ENCODE data around the gene MUC13. TPM values are rescaled to one million over a fixed set of nuclear protein-coding genes. Genes with fewer than 3 reads are reported as not detected.
"Not testable (repeated sequence)": the region's sequence is repeated elsewhere in the genome, so short reads cannot be mapped to it uniquely, and the experiment has no call there.

Gene MUC13
- total and polyA plus RNA-seq, 3 experiments from 2014 or later = not detected

- Histone ChIP-seq H3K36me3 (ENCODE audit: insufficient read depth, low read length) (no peaks in the 10 kb centered on the region), H3K4me3 (ENCODE audit: low read length) (no peak overlapping the region), H3K9me3 (ENCODE audit: low read length) (no peaks in the 10 kb centered on the region), H3K4me1 (ENCODE audit: insufficient read depth, low read length) (no peaks in the 10 kb centered on the region), H3K27ac (ENCODE audit: low read depth, low read length) (no peak overlapping the region), H3K27me3 (ENCODE audit: insufficient read depth, low read length, poor library complexity, severe bottlenecking) (no peaks in the 10 kb centered on the region)
- DNase-seq = no peak
- H3K9me3 Mint-ChIP-seq = no peaks in the 10 kb centered on the region
- peaks cover 0 to 2% (median 0%) of the 10 kb centered on the region in 3 donors for H3K36me3 Mint-ChIP-seq
- ChIA-PET CTCF (no interaction called here), POLR2A (no interaction called here)
- H3K27ac Mint-ChIP-seq = no peak overlapping the region
- H3K27me3 Mint-ChIP-seq = no peaks in the 10 kb centered on the region
- H3K4me3 Mint-ChIP-seq = no peak overlapping the region
- peaks cover 0 to 5% (median 2%) of the 10 kb centered on the region in 3 donors for H3K4me1 Mint-ChIP-seq
Observed at GRCh38 chr3:124962403-124962940, 27.9 kb upstream of the MUC13 start.

- H3K36me3 ChIP-seq (ENCODE audit: insufficient read depth, low read length) = no peaks in the 10 kb centered on the region
- Mint-ChIP-seq H3K36me3 (peaks cover 0 to 7% (median 0%) of the 10 kb centered on the region in 3 donors), H3K4me3 (no peak overlapping the region), H3K27ac (no peak overlapping the region), H3K4me1 (peaks cover 0 to 5% (median 0%) of the 10 kb centered on the region in 3 donors), H3K9me3 (no peaks in the 10 kb centered on the region), H3K27me3 (peaks cover 0 to 4% of the 10 kb centered on the region in 2 donors)
- CTCF ChIA-PET = no interaction called here
- no peaks in the 10 kb centered on the region for H3K9me3 ChIP-seq (ENCODE audit: low read length)
- no peaks in the 10 kb centered on the region for H3K4me1 ChIP-seq (ENCODE audit: insufficient read depth, low read length)
- H3K27me3 ChIP-seq (ENCODE audit: insufficient read depth, low read length, poor library complexity, severe bottlenecking) = no peaks in the 10 kb centered on the region
- no peak overlapping the region for H3K27ac ChIP-seq (ENCODE audit: low read depth, low read length)
- POLR2A ChIA-PET = no interaction called here
- no peak for DNase-seq
- no peak overlapping the region for H3K4me3 ChIP-seq (ENCODE audit: low read length)
Observed at GRCh38 chr3:124960698-124961097, 26.1 kb upstream of the MUC13 start.

- peak overlapping the region in 1 of 8 donors; percentile 72 for H3K27ac Mint-ChIP-seq
- no peak overlapping the region for H3K4me3 Mint-ChIP-seq
- no peaks in the 10 kb centered on the region for H3K27me3 ChIP-seq (ENCODE audit: insufficient read depth, low read length, poor library complexity, severe bottlenecking)
- peaks cover 0 to 12% (median 0%) of the 10 kb centered on the region in 3 donors for H3K36me3 Mint-ChIP-seq
- POLR2A ChIA-PET = no interaction called here
- no peak overlapping the region for H3K27ac ChIP-seq (ENCODE audit: low read depth, low read length)
- no peaks in the 10 kb centered on the region for H3K36me3 ChIP-seq (ENCODE audit: insufficient read depth, low read length)
- H3K9me3 ChIP-seq (ENCODE audit: low read length) = no peaks in the 10 kb centered on the region
- peaks cover 0 to 5% (median 0%) of the 10 kb centered on the region in 3 donors for H3K4me1 Mint-ChIP-seq
- H3K4me1 ChIP-seq (ENCODE audit: insufficient read depth, low read length) = no peaks in the 10 kb centered on the region
- H3K9me3 Mint-ChIP-seq = no peaks in the 10 kb centered on the region
- CTCF ChIA-PET = no interaction called here
- DNase-seq = no peak
- no peak overlapping the region for H3K4me3 ChIP-seq (ENCODE audit: low read length)
- peaks cover 0 to 4% of the 10 kb centered on the region in 2 donors for H3K27me3 Mint-ChIP-seq
Observed at GRCh38 chr3:124960105-124960504, 25.6 kb upstream of the MUC13 start.

- H3K9me3 Mint-ChIP-seq, H3K27ac Mint-ChIP-seq: not testable (repeated sequence)
Observed at GRCh38 chr3:124957951-124958350, 23.4 kb upstream of the MUC13 start.

GRCh38 chr3:124952282-124952855 lies 17.8 kb upstream of the MUC13 start:
- DNase-seq = no peak
- POLR2A ChIA-PET = no interaction called here
- H3K9me3 ChIP-seq (ENCODE audit: low read length) = no peaks in the 10 kb centered on the region
- no peak overlapping the region for H3K4me3 ChIP-seq (ENCODE audit: low read length)
- H3K27me3 ChIP-seq (ENCODE audit: insufficient read depth, low read length, poor library complexity, severe bottlenecking) = no peaks in the 10 kb centered on the region
- CTCF ChIA-PET = interaction anchor here (1.5 kb wide), 1 partner anchor 23 kb away, joined by 3 read pairs; no protein-coding TSS in a partner anchor
- no peak overlapping the region for H3K27ac ChIP-seq (ENCODE audit: low read depth, low read length)
- no peak overlapping the region for H3K4me3 Mint-ChIP-seq
- H3K27ac Mint-ChIP-seq = no peak overlapping the region
- peaks cover 0 to 12% (median 0%) of the 10 kb centered on the region in 3 donors for H3K36me3 Mint-ChIP-seq
- no peaks in the 10 kb centered on the region for H3K36me3 ChIP-seq (ENCODE audit: insufficient read depth, low read length)
- no peaks in the 10 kb centered on the region for H3K4me1 ChIP-seq (ENCODE audit: insufficient read depth, low read length)
- peaks cover 0 to 4% of the 10 kb centered on the region in 2 donors for H3K27me3 Mint-ChIP-seq
- no peaks in the 10 kb centered on the region for H3K9me3 Mint-ChIP-seq
- no peaks in the 10 kb centered on the region for H3K4me1 Mint-ChIP-seq

More at GRCh38 chr3:124957951-124958350, 23.4 kb upstream of the MUC13 start:
- CTCF ChIA-PET; H3K27me3 ChIP-seq (ENCODE audit: insufficient read depth, low read length, poor library complexity, severe bottlenecking); POLR2A ChIA-PET; H3K36me3 ChIP-seq (ENCODE audit: insufficient read depth, low read length); DNase-seq; H3K4me1 ChIP-seq (ENCODE audit: insufficient read depth, low read length); H3K27ac ChIP-seq (ENCODE audit: low read depth, low read length); H3K4me1 Mint-ChIP-seq; H3K4me3 ChIP-seq (ENCODE audit: low read length); H3K4me3 Mint-ChIP-seq; H3K9me3 ChIP-seq (ENCODE audit: low read length); H3K27me3 Mint-ChIP-seq: not testable (repeated sequence)
- peaks cover 0 to 12% (median 0%) of the 10 kb centered on the region in 3 donors for H3K36me3 Mint-ChIP-seq

GRCh38 chr3:124951511-124952281 lies 17.1 kb upstream of the MUC13 start:
- no peaks in the 10 kb centered on the region for H3K9me3 Mint-ChIP-seq
- Histone ChIP-seq H3K36me3 (ENCODE audit: insufficient read depth, low read length) (no peaks in the 10 kb centered on the region), H3K9me3 (ENCODE audit: low read length) (no peaks in the 10 kb centered on the region), H3K27ac (ENCODE audit: low read depth, low read length) (no peak overlapping the region), H3K4me3 (ENCODE audit: low read length) (no peak overlapping the region), H3K27me3 (ENCODE audit: insufficient read depth, low read length, poor library complexity, severe bottlenecking) (no peaks in the 10 kb centered on the region), H3K4me1 (ENCODE audit: insufficient read depth, low read length) (no peaks in the 10 kb centered on the region)
- ChIA-PET CTCF (interaction anchor here (1.5 kb wide), 1 partner anchor 23 kb away, joined by 3 read pairs; no protein-coding TSS in a partner anchor), POLR2A (interaction anchor here (0.7 kb wide), 1 partner anchor 776 kb away, joined by 3 read pairs; no protein-coding TSS in a partner anchor)
- H3K27me3 Mint-ChIP-seq = peaks cover 0 to under 1% of the 10 kb centered on the region in 2 donors
- no peaks in the 10 kb centered on the region for H3K4me1 Mint-ChIP-seq
- H3K27ac Mint-ChIP-seq = peak overlapping the region in 1 of 8 donors; percentile 64
- peaks cover 0 to 9% (median 0%) of the 10 kb centered on the region in 3 donors for H3K36me3 Mint-ChIP-seq
- DNase-seq = no peak
- H3K4me3 Mint-ChIP-seq = no peak overlapping the region

GRCh38 chr3:124950026-124950425 lies 15.5 kb upstream of the MUC13 start:
- Mint-ChIP-seq H3K4me3 (no peak overlapping the region), H3K4me1 (no peaks in the 10 kb centered on the region)
- CTCF ChIA-PET = no interaction called here

GRCh38 chr3:124942613-124943012 lies 8.1 kb upstream of the MUC13 start:
- no peaks in the 10 kb centered on the region for H3K9me3 ChIP-seq (ENCODE audit: low read length)
- no peak overlapping the region for H3K27ac ChIP-seq (ENCODE audit: low read depth, low read length)
- no peaks in the 10 kb centered on the region for H3K36me3 Mint-ChIP-seq
- H3K27me3 ChIP-seq (ENCODE audit: insufficient read depth, low read length, poor library complexity, severe bottlenecking) = no peaks in the 10 kb centered on the region
- no peak overlapping the region for H3K4me3 ChIP-seq (ENCODE audit: low read length)
- H3K27me3 Mint-ChIP-seq = peaks cover 7 to 11% of the 10 kb centered on the region in 2 donors
- no peaks in the 10 kb centered on the region for H3K36me3 ChIP-seq (ENCODE audit: insufficient read depth, low read length)
- ChIA-PET CTCF (interaction anchor here (0.6 kb wide), 1 partner anchor 74 kb away, joined by 3 read pairs; no protein-coding TSS in a partner anchor), POLR2A (no interaction called here)
- H3K9me3 Mint-ChIP-seq = no peaks in the 10 kb centered on the region
- no peak for DNase-seq
- H3K27ac Mint-ChIP-seq = no peak overlapping the region
- no peak overlapping the region for H3K4me3 Mint-ChIP-seq
- no peaks in the 10 kb centered on the region for H3K4me1 Mint-ChIP-seq
- no peaks in the 10 kb centered on the region for H3K4me1 ChIP-seq (ENCODE audit: insufficient read depth, low read length)

More at GRCh38 chr3:124950026-124950425, 15.5 kb upstream of the MUC13 start:
- no peaks in the 10 kb centered on the region for H3K36me3 ChIP-seq (ENCODE audit: insufficient read depth, low read length)
- H3K4me3 ChIP-seq (ENCODE audit: low read length) = no peak overlapping the region
- H3K27me3 Mint-ChIP-seq = peaks cover 0 to 1% of the 10 kb centered on the region in 2 donors
- DNase-seq = no peak
- no peaks in the 10 kb centered on the region for H3K9me3 Mint-ChIP-seq
- no peak overlapping the region for H3K27ac ChIP-seq (ENCODE audit: low read depth, low read length)
- H3K36me3 Mint-ChIP-seq = no peaks in the 10 kb centered on the region
- no peaks in the 10 kb centered on the region for H3K4me1 ChIP-seq (ENCODE audit: insufficient read depth, low read length)
- no peak overlapping the region for H3K27ac Mint-ChIP-seq
- H3K9me3 ChIP-seq (ENCODE audit: low read length) = no peaks in the 10 kb centered on the region
- POLR2A ChIA-PET = no interaction called here
- no peaks in the 10 kb centered on the region for H3K27me3 ChIP-seq (ENCODE audit: insufficient read depth, low read length, poor library complexity, severe bottlenecking)

All from CD8-positive, alpha-beta memory T cell (primary cell).